Endothelial cell of umbilical vein (primary cell): ENCODE measurements around the gene TPM1. TPM values are rescaled to one million over a fixed set of nuclear protein-coding genes. Genes with fewer than 3 reads are reported as not detected.

Experiments used
- BruUV-seq: library from RNA; stranded (reverse); fragments of 400-500 nt; replicated peaks from 2 replicates; lab custom pipeline; 2021; lab: Mats Ljungman, UMichigan
- CTCF ChIA-PET: fragments of 300-600, 350-600 bp; sonication (Branson Sonifier 250); formaldehyde crosslinking; loops from one replicate; lab custom pipeline; 2021; ENCODE audit warnings: antibody characterized with exemption, inconsistent platforms; lab: Charles Lee
- POLR2A ChIA-PET: fragments of 300-600, 350-600 bp; sonication (Branson Sonifier 250); formaldehyde crosslinking; loops from one replicate; lab custom pipeline; 2021; ENCODE audit warnings: antibody characterized with exemption, inconsistent platforms; lab: Charles Lee
- DNase-seq: peaks from one replicate; pipeline ENCODE4 v3.0.0-alpha.2; 2011; ENCODE audit warnings: low read depth, low spot score
- FAIRE-seq: peaks from 2 replicates; lab custom pipeline; 2011; peaks lifted over from hg19 to GRCh38; lab: Jason Lieb, UNC
- H2AFZ ChIP-seq: 2 replicates; pipeline ENCODE4 v1.6.0; 2012; ENCODE audit warnings: low read depth, low read length, control low read depth, inconsistent platforms
- H3K27ac ChIP-seq: 2 replicates; pipeline ENCODE4 v1.5.1; 2011; ENCODE audit warnings: low read depth, mild to moderate bottlenecking, control low read depth, low read length, moderate library complexity; ENCODE audit not compliant: insufficient read depth
- H3K27me3 ChIP-seq, 2 experiments: 2 replicates each; pipeline versions ENCODE4 v1.6.0 to v1.6.1; 2011; ENCODE audit warnings: low read length in 2 of 2, mixed read lengths in 1 of 2; ENCODE audit not compliant: control insufficient read depth in 2 of 2, insufficient read depth in 2 of 2
- H3K36me3 ChIP-seq, 2 experiments: 2 replicates in 1 of 2; 3 replicates in 1 of 2; pipeline ENCODE4 v1.5.1; 2011; ENCODE audit warnings: low read length in 2 of 2, mild to moderate bottlenecking in 1 of 2, moderate library complexity in 1 of 2; ENCODE audit not compliant: control insufficient read depth in 2 of 2, insufficient read depth in 2 of 2; ENCODE audit errors: extremely low read depth in 1 of 2
- H3K4me1 ChIP-seq: 3 replicates; pipeline ENCODE4 v1.5.1; 2011; ENCODE audit warnings: mild to moderate bottlenecking, low read length; ENCODE audit not compliant: control insufficient read depth, insufficient read depth; ENCODE audit errors: extremely low read depth
- H3K4me2 ChIP-seq: 2 replicates; pipeline ENCODE4 v1.6.1; 2011; ENCODE audit warnings: low read length, control low read depth, mixed read lengths; ENCODE audit not compliant: insufficient read depth
- H3K4me3 ChIP-seq, 3 experiments: fragments of 200-600 bp in 1 of 3; sonication (generic), shearing (Covaris generic) in 1 of 3; replicated peaks in 1 of 3; 2 replicates each; pipeline ENCODE4 v1.5.1; 2011 to 2016; ENCODE audit warnings: control low read depth in 3 of 3, low read length in 3 of 3, mild to moderate bottlenecking in 2 of 3, inconsistent platforms in 1 of 3, low read depth in 1 of 3, moderate library complexity in 1 of 3; ENCODE audit not compliant: insufficient read depth in 1 of 3
- H3K79me2 ChIP-seq: 2 replicates; pipeline ENCODE4 v1.6.0; 2012; ENCODE audit warnings: low read length, inconsistent platforms; ENCODE audit not compliant: control insufficient read depth, insufficient read depth
- H3K9ac ChIP-seq: replicated peaks from 2 replicates; pipeline ENCODE3; 2011; ENCODE audit warnings: low read length, control low read depth; ENCODE audit not compliant: insufficient read depth; ENCODE audit errors: extremely low read depth
- H3K9me1 ChIP-seq: replicated peaks from 3 replicates; pipeline ENCODE4 v1.6.0; 2011; ENCODE audit warnings: mild to moderate bottlenecking, low read length; ENCODE audit not compliant: control insufficient read depth, insufficient read depth; ENCODE audit errors: extremely low read depth
- H3K9me3 ChIP-seq: replicated peaks from 2 replicates; pipeline ENCODE4 v1.5.1; 2012; ENCODE audit warnings: low read length, inconsistent platforms; ENCODE audit not compliant: control insufficient read depth, insufficient read depth
- H4K20me1 ChIP-seq: replicated peaks from 2 replicates; pipeline ENCODE3; 2011; ENCODE audit warnings: mild to moderate bottlenecking, low read length; ENCODE audit not compliant: control insufficient read depth, insufficient read depth; ENCODE audit errors: extremely low read depth
- EZH2 ChIP-seq: IDR thresholded peaks from 2 replicates; pipeline ENCODE4 v1.6.1; 2012; ENCODE audit warnings: borderline replicate concordance, low read depth, mild to moderate bottlenecking, moderate library complexity, low read length, inconsistent platforms; ENCODE audit not compliant: severe bottlenecking
- FOS ChIP-seq: IDR thresholded peaks from 2 replicates; pipeline ENCODE4 v1.6.1; 2011; ENCODE audit warnings: mild to moderate bottlenecking, low read length, moderate library complexity, borderline replicate concordance; ENCODE audit not compliant: insufficient read depth
- GATA2 ChIP-seq: IDR thresholded peaks from 2 replicates; pipeline ENCODE4 v1.7.0; 2011; ENCODE audit warnings: low read depth, mild to moderate bottlenecking, moderate library complexity, mixed read lengths, low read length; ENCODE audit not compliant: insufficient read length, insufficient read depth
- JUN ChIP-seq: IDR thresholded peaks from 2 replicates; pipeline ENCODE4 v1.6.1; 2011; ENCODE audit warnings: borderline replicate concordance, low read depth; ENCODE audit not compliant: insufficient read length, insufficient read depth
- MYC ChIP-seq: IDR thresholded peaks from one replicate; pipeline ENCODE4 v1.6.1; 2011; ENCODE audit warnings: mild to moderate bottlenecking, low read depth, low read length
- POLR2A ChIP-seq: IDR thresholded peaks from 2 replicates; pipeline ENCODE4 v1.6.1; 2012; ENCODE audit warnings: low read depth, mild to moderate bottlenecking, control low read depth, low read length
- POLR2AphosphoS5 ChIP-seq: IDR thresholded peaks from 2 replicates; pipeline ENCODE4 v1.6.1; 2012; ENCODE audit warnings: low read depth, mild to moderate bottlenecking, control low read depth, low read length, moderate library complexity; ENCODE audit not compliant: insufficient read depth
- dilution Hi-C: fragments of 300-500 bp; cut with MboI; formaldehyde crosslinking; loops from one replicate; pipeline ENCODE4 v1.15.0; 2019; ENCODE audit warnings: low sequenced_read_pairs; ENCODE audit not compliant: extremely low pct_ligation_motif_present
- intact Hi-C: fragments of 100-400 bp; cut with micrococcal nuclease; formaldehyde crosslinking; loops from one replicate; pipeline ENCODE4 v1.10.0; 2022
- polyA plus RNA-seq, 4 experiments: library from polyadenylated mRNA; depleted of rRNA in 3 of 4; stranded (reverse) in 3 of 4; unstranded in 1 of 4; fragments of >200 nt; gene quantifications; 2 replicates each; pipeline versions ENCODE4 v1.2.1 to v1.2.3, GENCODE V29; 2011 to 2012; ENCODE audit warnings: missing spikeins in 1 of 4
- total RNA-seq: library from RNA; stranded (reverse); gene quantifications from 2 replicates; pipeline ENCODE4 v1.2.3, GENCODE V29; 2021
- TF ChIP-seq, protein P1 (sequence below): IDR thresholded peaks from 2 replicates; pipeline ENCODE4 v1.6.1; 2011; ENCODE audit not compliant: insufficient read depth, insufficient read length

Gene TPM1
- total and polyA plus RNA-seq, 2 donors (not counting 3 experiments of a cell fraction or from before 2014, with no cell fraction given), result 518 to 558 TPM

DNA sequence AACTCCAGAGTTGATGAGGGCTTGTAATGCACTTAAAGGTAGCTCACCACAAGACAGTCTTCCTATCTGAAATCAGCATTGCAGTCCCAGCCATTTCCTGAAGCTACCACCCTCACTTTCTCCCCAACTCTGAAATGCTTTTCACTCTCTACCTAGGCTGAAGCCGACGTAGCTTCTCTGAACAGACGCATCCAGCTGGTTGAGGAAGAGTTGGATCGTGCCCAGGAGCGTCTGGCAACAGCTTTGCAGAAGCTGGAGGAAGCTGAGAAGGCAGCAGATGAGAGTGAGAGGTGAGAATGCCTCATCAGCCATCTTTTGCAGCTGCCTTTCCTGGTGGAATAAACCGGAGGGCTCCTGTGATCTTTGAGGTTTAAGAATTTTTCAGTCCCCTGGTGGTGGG lies 14.3 kb downstream of the TPM1 start:
- no peak for DNase-seq
- peaks cover 35 to 47% of the 10 kb centered on the region in 2 experiments for H3K36me3 ChIP-seq
- peaks cover 40% of the 10 kb centered on the region for H3K79me2 ChIP-seq
- H3K4me1 ChIP-seq, result peaks cover 29% of the 10 kb centered on the region
- no peak overlapping the region for H3K4me2 ChIP-seq
- no peak overlapping the region for H3K4me3 ChIP-seq
- peaks cover 2% of the 10 kb centered on the region for H4K20me1 ChIP-seq
- H3K9me3 ChIP-seq, result no peaks in the 10 kb centered on the region
- POLR2A ChIA-PET, result no interaction called here
- H3K27me3 ChIP-seq, result no peaks in the 10 kb centered on the region
- TF ChIP-seq, protein P1, sequence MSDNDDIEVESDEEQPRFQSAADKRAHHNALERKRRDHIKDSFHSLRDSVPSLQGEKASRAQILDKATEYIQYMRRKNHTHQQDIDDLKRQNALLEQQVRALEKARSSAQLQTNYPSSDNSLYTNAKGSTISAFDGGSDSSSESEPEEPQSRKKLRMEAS, result no peak
- no peak for TF ChIP-seq POLR2A
- TF ChIP-seq JUN, result no peak
- intact Hi-C loops, result no loop called here
- CTCF ChIA-PET, result interaction anchor here (0.9 to 1.3 kb wide), 3 partner anchors 8 to 275 kb away, joined by 3 to 10 read pairs (median 3); no protein-coding TSS in a partner anchor
- no peak overlapping the region for H3K9ac ChIP-seq
- dilution Hi-C loops, result no loop called here
- FAIRE-seq, result no peak
- BruUV-seq, result no TSS peak
- H3K27ac ChIP-seq, result no peak overlapping the region
- H2AFZ ChIP-seq, result no peak overlapping the region
- no peaks in the 10 kb centered on the region for H3K9me1 ChIP-seq

DNA sequence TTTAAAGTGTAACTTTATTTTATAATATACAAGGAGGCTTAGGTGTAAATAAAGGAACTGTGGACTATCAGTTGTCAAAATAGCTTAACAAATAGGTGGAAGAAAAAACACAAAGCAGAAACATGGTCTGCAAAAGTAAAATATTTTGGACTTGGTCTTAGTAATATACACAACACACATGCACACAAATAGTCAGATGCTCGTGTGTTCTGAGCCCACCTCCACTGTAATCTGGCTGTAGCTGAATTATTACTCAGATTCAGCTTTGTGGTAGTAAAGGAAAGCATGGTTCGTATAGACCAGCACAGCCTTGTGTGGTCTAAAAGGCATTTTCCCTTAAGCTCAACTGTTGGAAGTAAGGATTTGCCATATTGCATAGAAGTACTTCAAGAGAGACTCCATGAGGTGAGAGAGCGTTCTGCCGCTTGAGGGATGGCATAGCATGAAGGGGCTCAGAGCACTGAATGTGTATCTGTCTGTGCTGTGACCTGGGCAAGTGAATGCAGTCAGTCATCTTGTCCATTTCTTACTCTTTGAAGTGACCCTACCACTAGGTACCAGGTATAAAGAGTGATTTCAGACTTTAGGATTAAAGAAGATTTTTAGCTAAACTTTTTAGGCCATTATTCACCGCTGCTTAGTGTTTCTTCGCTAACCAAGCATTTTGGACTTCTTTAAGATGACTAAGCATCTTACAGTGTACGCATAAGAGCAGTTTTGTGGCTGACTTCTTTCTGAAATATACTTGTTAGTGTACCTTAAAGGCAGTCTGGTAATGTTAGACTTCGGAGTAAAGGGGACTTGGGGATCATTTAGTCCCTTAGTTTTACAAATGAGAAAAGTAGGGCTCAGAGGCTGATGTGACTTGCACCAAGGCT lies 15.2 kb downstream of the TPM1 start:
- H3K27ac ChIP-seq, result no peak overlapping the region
- no peaks in the 10 kb centered on the region for H3K9me1 ChIP-seq
- ChIA-PET POLR2A (no interaction called here), CTCF (interaction anchor here (0.9 to 1.3 kb wide), 3 partner anchors 9 to 276 kb away, joined by 3 to 10 read pairs (median 3); no protein-coding TSS in a partner anchor)
- H3K4me2 ChIP-seq, result no peak overlapping the region
- TF ChIP-seq EZH2, result no peak
- no peak for TF ChIP-seq GATA2
- TF ChIP-seq POLR2AphosphoS5, result peak; percentile 49
- no peak for TF ChIP-seq FOS
- no peak for TF ChIP-seq JUN
- no peak for TF ChIP-seq MYC
- dilution Hi-C loops (no loop called here), intact Hi-C loops (no loop called here)
- DNase-seq, result no peak
- peaks cover 32% of the 10 kb centered on the region for H3K79me2 ChIP-seq
- no peak overlapping the region for H3K4me3 ChIP-seq
- H3K4me1 ChIP-seq, result peaks cover 20% of the 10 kb centered on the region
- H3K36me3 ChIP-seq, result peaks cover 43 to 55% of the 10 kb centered on the region in 2 experiments
- no peak overlapping the region for H3K9ac ChIP-seq
- no peaks in the 10 kb centered on the region for H3K9me3 ChIP-seq
- BruUV-seq, result no TSS peak
- no peaks in the 10 kb centered on the region for H3K27me3 ChIP-seq
- peaks cover 2% of the 10 kb centered on the region for H4K20me1 ChIP-seq
- FAIRE-seq, result no peak
- H2AFZ ChIP-seq, result no peak overlapping the region
